C4-2B (cell line): ENCODE data around the gene ADAMTS15.

Source experiments
- ZFX ChIP-seq: fragments of 450-650 bp; IDR thresholded peaks from 2 replicates; pipeline ENCODE4 v1.6.1; 2017
- TF ChIP-seq, protein P1 (sequence below): fragments of 450-650 bp; conservative IDR thresholded peaks from 2 replicates; pipeline ENCODE4 v1.5.1; 2017; ENCODE audit warnings: mild to moderate bottlenecking

DNA sequence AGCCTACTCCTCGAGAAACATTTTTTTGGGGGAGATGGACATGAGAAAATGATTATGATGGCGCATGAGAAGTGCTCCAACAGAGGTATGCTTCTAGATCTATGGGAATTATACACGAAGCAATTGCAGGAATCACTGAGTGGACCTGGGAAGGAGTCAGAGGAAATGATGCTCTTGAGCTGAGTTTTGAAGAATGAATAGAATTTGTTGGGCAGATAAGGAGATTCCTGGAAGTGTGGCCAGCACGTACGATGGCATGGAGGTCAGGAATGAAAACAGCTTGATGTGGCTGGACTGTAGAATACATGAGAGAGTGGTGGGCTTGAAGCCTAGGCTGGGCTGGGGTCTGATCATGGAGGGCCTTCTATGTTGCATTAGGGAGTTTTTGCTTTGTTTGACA is 31.7 kb downstream of the ADAMTS15 start:
- TF ChIP-seq, protein P1, sequence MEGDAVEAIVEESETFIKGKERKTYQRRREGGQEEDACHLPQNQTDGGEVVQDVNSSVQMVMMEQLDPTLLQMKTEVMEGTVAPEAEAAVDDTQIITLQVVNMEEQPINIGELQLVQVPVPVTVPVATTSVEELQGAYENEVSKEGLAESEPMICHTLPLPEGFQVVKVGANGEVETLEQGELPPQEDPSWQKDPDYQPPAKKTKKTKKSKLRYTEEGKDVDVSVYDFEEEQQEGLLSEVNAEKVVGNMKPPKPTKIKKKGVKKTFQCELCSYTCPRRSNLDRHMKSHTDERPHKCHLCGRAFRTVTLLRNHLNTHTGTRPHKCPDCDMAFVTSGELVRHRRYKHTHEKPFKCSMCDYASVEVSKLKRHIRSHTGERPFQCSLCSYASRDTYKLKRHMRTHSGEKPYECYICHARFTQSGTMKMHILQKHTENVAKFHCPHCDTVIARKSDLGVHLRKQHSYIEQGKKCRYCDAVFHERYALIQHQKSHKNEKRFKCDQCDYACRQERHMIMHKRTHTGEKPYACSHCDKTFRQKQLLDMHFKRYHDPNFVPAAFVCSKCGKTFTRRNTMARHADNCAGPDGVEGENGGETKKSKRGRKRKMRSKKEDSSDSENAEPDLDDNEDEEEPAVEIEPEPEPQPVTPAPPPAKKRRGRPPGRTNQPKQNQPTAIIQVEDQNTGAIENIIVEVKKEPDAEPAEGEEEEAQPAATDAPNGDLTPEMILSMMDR, result no peak
- no peak for TF ChIP-seq ZFX
